ENCODE data around the gene PAXX. TPM values are rescaled to one million over a fixed set of nuclear protein-coding genes. Genes with fewer than 3 reads are reported as not detected.

PAXX gene
- total RNA-seq, 2 experiments from 2014 or later, result 67.0 to 67.8 TPM

GRCh38 chr9:136992819-136993369 is 672 bp downstream of the PAXX start:
- Mint-ChIP-seq H3K27me3 (peaks cover 8% of the 10 kb centered on the region), H3K27ac (peak overlapping the region; percentile 82), H3K4me3 (peak overlapping the region; percentile 91), H3K4me1 (ENCODE audit: low read depth) (peaks cover 40% of the 10 kb centered on the region), H3K9me3 (no peaks in the 10 kb centered on the region), H3K36me3 (ENCODE audit: low read depth) (peaks cover 8% of the 10 kb centered on the region)
- POLR2A ChIA-PET, result interaction anchor here (0.9 to 3.0 kb wide), 13 partner anchors 15 to 185 kb away, joined by 3 to 17 read pairs (median 6); partner anchors contain the start of genes ABCA2, C8G, FBXW5 and RABL6
- CTCF ChIA-PET, result interaction anchor here (0.8 to 2.4 kb wide), 7 partner anchors 16 to 151 kb away, joined by 3 to 11 read pairs (median 3); partner anchors contain the start of genes AJM1 and NPDC1
- no peaks in the 10 kb centered on the region for H3K9me3 ChIP-seq (ENCODE audit: control insufficient read depth in 1 of 2, insufficient read depth in 1 of 2, low read length in 2 of 2)
- H3K36me3 ChIP-seq (ENCODE audit: insufficient read depth, low read length), result peaks cover 10% of the 10 kb centered on the region
- no peak for ATAC-seq (ENCODE audit: poor library complexity)
- intact Hi-C loops (cut with DNase I, micrococcal nuclease), result loop anchor here (1.0 to 5.0 kb wide), 4 partner anchors 14 to 414 kb away; no protein-coding TSS in a partner anchor
- no peak for TF ChIP-seq CTCF (IDR thresholded peaks at IDR 0.05)
- peaks cover 0 to 4% of the 10 kb centered on the region in 2 experiments for H3K27me3 ChIP-seq (ENCODE audit: control insufficient read depth in 1 of 2, insufficient read depth in 2 of 2, low read length in 2 of 2)
- peaks cover 58% of the 10 kb centered on the region for H3K4me1 ChIP-seq (ENCODE audit: insufficient read depth, low read length)
- peak overlapping the region; percentile 89 for H3K4me3 ChIP-seq (ENCODE audit: low read length)
- no peak for DNase-seq
- peak overlapping the region; percentile 57 to 76 for H3K27ac ChIP-seq (ENCODE audit: low read depth in 1 of 2, low read length in 2 of 2)

- H3K4me1 Mint-ChIP-seq (ENCODE audit: low read depth), result peaks cover 45% of the 10 kb centered on the region
- H3K4me3 Mint-ChIP-seq, result no peak overlapping the region
- H3K9me3 ChIP-seq (ENCODE audit: control insufficient read depth in 1 of 2, insufficient read depth in 1 of 2, low read length in 2 of 2), result no peaks in the 10 kb centered on the region
- H3K27ac Mint-ChIP-seq, result no peak overlapping the region
- peaks cover 0 to 4% of the 10 kb centered on the region in 2 experiments for H3K27me3 ChIP-seq (ENCODE audit: control insufficient read depth in 1 of 2, insufficient read depth in 2 of 2, low read length in 2 of 2)
- no peak overlapping the region for H3K27ac ChIP-seq (ENCODE audit: low read depth in 1 of 2, low read length in 2 of 2)
- H3K4me3 ChIP-seq (ENCODE audit: low read length), result no peak overlapping the region
- CTCF ChIA-PET, result interaction anchor here (1.3 kb wide), 1 partner anchor 40 kb away, joined by 3 read pairs; no protein-coding TSS in a partner anchor
- TF ChIP-seq CTCF (IDR thresholded peaks at IDR 0.05), result no peak
- peaks cover 10% of the 10 kb centered on the region for H3K36me3 ChIP-seq (ENCODE audit: insufficient read depth, low read length)
- DNase-seq (no peak), ATAC-seq (ENCODE audit: poor library complexity) (no peak)
- H3K36me3 Mint-ChIP-seq (ENCODE audit: low read depth), result peaks cover 8% of the 10 kb centered on the region
- H3K9me3 Mint-ChIP-seq, result no peaks in the 10 kb centered on the region
- POLR2A ChIA-PET, result interaction anchor here (1.6 kb wide), 1 partner anchor 35 kb away, joined by 5 read pairs; no protein-coding TSS in a partner anchor
- peaks cover 72% of the 10 kb centered on the region for H3K4me1 ChIP-seq (ENCODE audit: insufficient read depth, low read length)
- H3K27me3 Mint-ChIP-seq, result peaks cover 10% of the 10 kb centered on the region
- intact Hi-C loops (cut with DNase I, micrococcal nuclease), result loop anchor here in 1 of 2 experiments (5.0 kb wide), 1 partner anchor 413 kb away; no protein-coding TSS in a partner anchor
Observed at GRCh38 chr9:136994180-136994887, 2.1 kb downstream of the PAXX start.

GRCh38 chr9:136994888-136995230 is 2.6 kb downstream of the PAXX start:
- H3K4me3 ChIP-seq (ENCODE audit: low read length), result no peak overlapping the region

More at GRCh38 chr9:136994888-136995230, 2.6 kb downstream of the PAXX start:
- Histone ChIP-seq H3K4me1 (ENCODE audit: insufficient read depth, low read length) (peaks cover 77% of the 10 kb centered on the region), H3K27me3 (ENCODE audit: control insufficient read depth in 1 of 2, insufficient read depth in 2 of 2, low read length in 2 of 2) (peaks cover 0 to 4% of the 10 kb centered on the region in 2 experiments), H3K36me3 (ENCODE audit: insufficient read depth, low read length) (peaks cover 10% of the 10 kb centered on the region), H3K9me3 (ENCODE audit: control insufficient read depth in 1 of 2, insufficient read depth in 1 of 2, low read length in 2 of 2) (no peaks in the 10 kb centered on the region), H3K27ac (ENCODE audit: low read depth in 1 of 2, low read length in 2 of 2) (no peak overlapping the region)
- DNase-seq, result no peak
- intact Hi-C loops (cut with DNase I, micrococcal nuclease), result loop anchor here in 1 of 2 experiments (5.0 kb wide), 1 partner anchor 412 kb away; no protein-coding TSS in a partner anchor
- H3K4me3 Mint-ChIP-seq, result no peak overlapping the region
- TF ChIP-seq CTCF (IDR thresholded peaks at IDR 0.05), result no peak
- POLR2A ChIA-PET, result no interaction called here
- peaks cover 45% of the 10 kb centered on the region for H3K4me1 Mint-ChIP-seq (ENCODE audit: low read depth)
- peaks cover 8% of the 10 kb centered on the region for H3K36me3 Mint-ChIP-seq (ENCODE audit: low read depth)
- no peaks in the 10 kb centered on the region for H3K9me3 Mint-ChIP-seq
- CTCF ChIA-PET, result interaction anchor here (1.6 kb wide), 1 partner anchor 153 kb away, joined by 6 read pairs; the partner anchor contains the start of gene AJM1
- no peak overlapping the region for H3K27ac Mint-ChIP-seq
- ATAC-seq (ENCODE audit: poor library complexity), result no peak
- peaks cover 10% of the 10 kb centered on the region for H3K27me3 Mint-ChIP-seq
